LNCaP clone FGC (cell line): Measurements from ENCODE around the gene CHKA.
A peak's percentile ranks its signal among the peaks of the same experiment; 100 is the strongest.
"Not testable (repeated sequence)": the region's sequence is repeated elsewhere in the genome, so short reads cannot be mapped to it uniquely, and the experiment has no call there.

Source experiments
- DNase-seq: peaks from one replicate; pipeline ENCODE4 v3.0.0-alpha.2; 2011; ENCODE audit warnings: low read depth
- H3K4me3 ChIP-seq: 2 replicates; pipeline ENCODE4 v1.5.1; 2011; ENCODE audit warnings: mild to moderate bottlenecking, low read depth, low read length, control low read depth
- TF ChIP-seq, protein P1 (sequence below): IDR thresholded peaks from 2 replicates; pipeline ENCODE4 v1.5.1; 2012; ENCODE audit warnings: mild to moderate bottlenecking; ENCODE audit not compliant: control insufficient read depth, insufficient read depth; ENCODE audit errors: extremely low read depth

Gene CHKA

DNA sequence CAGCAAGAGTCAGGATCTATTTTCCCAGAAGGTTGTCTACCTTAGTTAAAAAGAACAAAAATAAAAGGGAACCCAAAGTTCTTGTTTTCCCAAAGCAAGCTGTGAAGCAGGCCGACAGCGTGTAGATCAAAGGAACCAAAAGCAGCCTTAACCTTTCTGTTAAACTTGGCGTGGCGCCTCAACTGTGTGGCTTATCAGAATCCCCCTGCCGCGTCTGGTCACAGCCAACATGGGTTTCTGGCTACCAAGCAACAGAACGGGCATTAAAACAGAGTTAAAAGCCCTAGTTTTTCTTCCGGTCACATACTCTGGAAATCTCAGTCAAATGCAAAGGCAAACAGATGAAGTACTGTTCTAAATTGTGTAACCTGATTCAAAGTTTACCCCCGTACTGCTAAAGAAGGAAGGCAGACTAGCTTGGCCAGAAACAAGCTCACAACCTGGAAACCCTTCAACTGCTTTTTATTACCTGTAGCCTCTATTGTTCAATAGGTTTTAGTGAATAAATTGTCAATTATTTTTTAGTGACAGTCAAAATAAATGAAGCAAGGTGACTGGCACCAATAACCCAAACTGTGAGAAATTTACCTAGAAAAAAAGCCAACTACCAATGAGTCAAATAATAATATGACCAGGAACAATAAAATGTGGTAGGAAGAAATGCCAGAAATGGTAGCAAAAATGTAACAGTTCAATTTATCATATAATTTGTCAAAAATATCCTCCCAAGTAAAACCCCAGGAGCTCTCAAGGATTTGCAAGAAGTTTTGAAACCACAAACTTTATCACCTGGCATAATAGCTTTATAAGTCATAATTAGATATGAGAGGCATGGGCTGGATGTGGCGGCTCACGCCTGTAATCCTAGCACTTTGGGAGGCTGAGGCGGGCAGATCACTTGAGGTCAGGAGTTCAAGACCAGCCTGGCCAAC, 21.4 kb downstream of the CHKA start:
- TF ChIP-seq, protein P1, sequence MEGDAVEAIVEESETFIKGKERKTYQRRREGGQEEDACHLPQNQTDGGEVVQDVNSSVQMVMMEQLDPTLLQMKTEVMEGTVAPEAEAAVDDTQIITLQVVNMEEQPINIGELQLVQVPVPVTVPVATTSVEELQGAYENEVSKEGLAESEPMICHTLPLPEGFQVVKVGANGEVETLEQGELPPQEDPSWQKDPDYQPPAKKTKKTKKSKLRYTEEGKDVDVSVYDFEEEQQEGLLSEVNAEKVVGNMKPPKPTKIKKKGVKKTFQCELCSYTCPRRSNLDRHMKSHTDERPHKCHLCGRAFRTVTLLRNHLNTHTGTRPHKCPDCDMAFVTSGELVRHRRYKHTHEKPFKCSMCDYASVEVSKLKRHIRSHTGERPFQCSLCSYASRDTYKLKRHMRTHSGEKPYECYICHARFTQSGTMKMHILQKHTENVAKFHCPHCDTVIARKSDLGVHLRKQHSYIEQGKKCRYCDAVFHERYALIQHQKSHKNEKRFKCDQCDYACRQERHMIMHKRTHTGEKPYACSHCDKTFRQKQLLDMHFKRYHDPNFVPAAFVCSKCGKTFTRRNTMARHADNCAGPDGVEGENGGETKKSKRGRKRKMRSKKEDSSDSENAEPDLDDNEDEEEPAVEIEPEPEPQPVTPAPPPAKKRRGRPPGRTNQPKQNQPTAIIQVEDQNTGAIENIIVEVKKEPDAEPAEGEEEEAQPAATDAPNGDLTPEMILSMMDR: no peak
- DNase-seq: peak; percentile 46
- peak overlapping the region; percentile 43 for H3K4me3 ChIP-seq

DNA sequence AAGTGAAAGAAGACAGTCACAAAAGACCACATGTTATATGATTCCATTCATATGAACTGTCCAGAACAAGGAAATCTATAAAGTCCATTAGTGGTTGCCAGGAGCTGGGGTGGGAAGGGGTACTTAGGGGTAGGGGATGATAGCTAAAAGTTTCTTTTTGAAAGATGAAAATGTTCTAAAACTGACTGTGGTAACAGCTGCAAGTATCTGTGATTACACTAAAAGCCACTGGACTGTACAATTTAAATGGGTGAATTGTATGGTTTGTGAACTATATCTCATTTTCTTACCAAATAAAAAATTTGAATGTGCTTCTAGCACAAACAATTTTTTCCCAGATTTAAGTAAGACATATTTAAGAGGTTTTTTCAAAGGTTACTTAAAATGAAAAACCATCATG, 22.1 kb downstream of the CHKA start:
- no peak for DNase-seq
- H3K4me3 ChIP-seq: peak overlapping the region; percentile 43
- TF ChIP-seq, protein P1: no peak

DNA sequence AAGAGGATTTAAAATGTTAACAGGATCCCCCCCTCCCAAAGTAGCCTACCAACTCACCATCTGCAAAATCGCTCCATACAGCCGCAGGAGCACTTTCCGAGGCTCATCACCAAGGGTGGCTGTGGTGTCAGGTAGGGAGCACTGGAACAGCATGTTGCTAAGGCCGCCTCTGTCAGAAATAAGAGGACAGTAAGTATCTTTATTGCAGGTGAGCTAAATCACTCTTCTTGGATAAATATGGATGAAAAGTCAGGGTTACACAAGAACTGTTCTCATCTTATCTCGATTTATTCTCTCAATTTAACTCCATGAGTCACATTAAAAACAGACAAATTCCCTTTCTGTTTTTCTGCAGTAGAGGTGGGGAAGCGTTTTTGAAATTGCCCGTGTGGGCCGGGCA, 24.2 kb downstream of the CHKA start:
- no peak for DNase-seq
- TF ChIP-seq, protein P1: no peak
- H3K4me3 ChIP-seq: no peak overlapping the region

DNA sequence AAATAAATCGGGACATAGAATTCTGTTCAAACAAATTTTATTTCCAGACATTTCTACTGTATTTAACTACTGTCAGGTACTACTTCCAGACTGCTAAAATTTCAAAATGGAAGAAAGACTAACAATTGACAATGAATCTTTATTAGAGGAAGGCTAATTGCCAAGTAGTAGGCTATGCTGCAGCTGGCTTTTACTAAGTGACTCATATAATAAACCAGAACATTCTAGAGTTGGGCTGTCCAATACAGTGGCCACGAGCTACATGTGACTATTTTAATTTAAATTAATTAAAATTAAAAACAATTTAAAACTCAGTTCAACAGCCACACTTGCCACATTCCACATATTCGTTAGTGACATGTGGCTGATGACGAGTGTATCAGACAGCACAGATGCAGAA, 27.6 kb downstream of the CHKA start:
- no peak overlapping the region for H3K4me3 ChIP-seq
- no peak for DNase-seq

DNA sequence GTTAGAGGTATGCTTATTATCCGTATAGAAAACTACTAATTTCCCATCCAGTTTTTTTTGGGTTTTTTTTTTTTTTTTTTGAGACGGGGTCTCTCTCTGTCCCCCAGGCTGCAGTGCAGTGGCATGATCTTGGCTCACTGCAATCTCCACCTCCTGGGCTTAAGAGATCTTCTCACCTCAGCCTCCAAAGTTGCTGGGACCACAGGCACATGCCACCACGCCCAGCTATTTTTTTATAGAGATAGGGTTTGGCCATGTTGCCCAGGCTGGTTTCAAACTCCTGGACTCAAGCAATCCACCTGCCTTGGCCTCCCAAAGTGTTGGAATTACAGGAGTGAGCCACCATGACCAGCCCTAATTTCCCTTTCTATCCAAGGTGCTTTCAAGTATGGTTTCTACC, 28.2 kb downstream of the CHKA start:
- DNase-seq, H3K4me3 ChIP-seq: not testable (repeated sequence)

More for the DNA sequence above, 27.6 kb downstream of the CHKA start:
- TF ChIP-seq, protein P1: no peak

DNA sequence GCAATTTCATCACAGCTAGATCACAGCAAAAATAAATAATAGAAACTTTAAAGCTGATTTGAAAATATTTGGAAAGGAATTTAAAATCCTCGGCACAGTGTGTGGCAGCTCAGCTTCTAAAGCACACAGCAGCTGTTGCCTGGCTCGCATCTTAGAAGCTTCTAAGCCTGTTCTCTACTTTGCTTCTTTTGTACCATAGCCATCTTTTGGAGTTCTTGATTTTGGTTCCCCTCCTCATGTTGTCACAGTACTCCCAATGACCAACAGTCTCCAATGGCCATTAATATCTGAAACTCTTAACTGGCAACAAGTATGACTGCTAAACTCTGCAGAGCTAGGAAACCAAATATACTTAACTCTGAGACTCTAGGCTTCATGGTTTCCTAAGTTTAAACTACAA, 28.8 kb downstream of the CHKA start:
- TF ChIP-seq, protein P1: no peak
- no peak for DNase-seq

DNA sequence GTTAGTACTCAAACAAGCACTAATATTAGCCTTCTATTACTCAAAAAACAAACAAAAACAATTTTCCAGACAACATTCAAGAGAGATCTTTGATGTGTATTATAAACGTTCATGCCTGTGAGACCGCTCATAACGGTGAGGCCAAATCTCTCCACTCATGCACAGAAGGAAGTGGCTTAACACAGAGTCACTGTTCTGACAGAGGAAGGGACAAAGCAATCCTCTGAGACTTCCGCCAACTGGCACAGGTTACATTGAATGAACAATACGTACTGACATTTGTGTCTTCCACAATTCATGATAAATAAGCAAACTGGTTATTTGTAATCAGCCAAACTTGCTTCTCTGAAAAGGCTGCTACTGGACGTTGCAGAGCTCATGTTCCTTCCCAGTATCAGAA, 30.5 kb downstream of the CHKA start:
- H3K4me3 ChIP-seq: no peak overlapping the region
- TF ChIP-seq, protein P1: no peak
- DNase-seq: peak; percentile 41

More for the DNA sequence above, 28.8 kb downstream of the CHKA start:
- no peak overlapping the region for H3K4me3 ChIP-seq
